ENCODE measurements around the gene ZNF709. TPM values are rescaled to one million over a fixed set of nuclear protein-coding genes. Genes with fewer than 3 reads are reported as not detected.

The ZNF709 gene
- total and polyA plus RNA-seq, 2 of the 13 experiments (the other 11 are each of a cell fraction or from before 2014, with no cell fraction given): 1.5 to 3.9 TPM

DNA sequence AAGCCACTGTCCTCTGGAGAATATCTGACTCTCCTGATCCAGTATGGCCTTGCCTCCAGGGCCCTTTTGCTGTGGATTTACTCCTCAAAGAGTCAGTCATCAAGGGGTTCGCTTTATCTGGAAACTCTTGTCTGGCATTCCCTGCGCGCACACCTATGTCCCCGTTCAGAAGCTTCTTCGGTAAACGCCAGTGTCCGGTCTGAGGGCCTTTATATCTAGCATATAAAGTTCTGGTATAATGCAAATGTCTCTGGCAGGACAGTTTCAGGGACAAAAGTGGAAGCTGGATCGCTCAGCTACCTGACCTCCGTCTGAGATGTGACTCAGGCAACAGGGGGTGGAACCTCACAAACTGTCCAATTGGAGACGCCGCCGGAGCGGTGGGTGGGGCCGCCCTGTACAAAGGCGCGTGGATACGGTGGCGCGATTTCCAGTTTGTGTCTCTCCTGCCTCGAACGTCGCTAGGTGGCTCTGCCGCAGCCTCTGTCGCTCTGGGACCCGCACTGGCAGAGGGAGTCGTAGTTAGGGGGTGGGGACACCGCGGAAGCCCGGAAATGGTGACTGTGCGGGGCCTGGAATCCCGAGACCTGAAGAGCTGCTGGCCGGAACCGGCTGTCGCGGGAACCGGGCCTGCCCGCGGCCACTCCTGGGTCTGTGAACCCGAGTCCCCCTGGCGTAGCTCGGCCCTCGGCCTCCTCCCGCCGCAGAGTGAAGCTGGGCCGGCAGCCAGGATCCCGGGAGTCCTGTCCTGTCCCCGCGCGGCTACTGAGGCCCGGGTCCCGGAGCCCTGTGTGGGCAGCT lies 10.6 kb upstream of the ZNF709 start (continued):
- no peak for TF ChIP-seq SRSF9 (IDR thresholded peaks at IDR 0.05; ENCODE audit: borderline replicate concordance, insufficient read depth, low read depth, low read length, poor library complexity, severe bottlenecking)
- TF ChIP-seq HNRNPL (IDR thresholded peaks at IDR 0.05; ENCODE audit: low read depth, low read length): 0 out of 2 replicates have a peak, but pooled peaks have one; percentile 53
- TF ChIP-seq ZNF562 (CRISPR knock-in tag; IDR thresholded peaks at IDR 0.05; ENCODE audit: borderline replicate concordance): no peak
- peak; percentile 49 for TF ChIP-seq U2AF1 (optimal IDR thresholded peaks at IDR 0.05; ENCODE audit: low read depth, low read length)
- peak; percentile 60 for TF ChIP-seq SP2 (CRISPR knock-in tag; IDR thresholded peaks at IDR 0.05)
- no peak for TF ChIP-seq ZNF326 (CRISPR knock-in tag; IDR thresholded peaks at IDR 0.05; ENCODE audit: borderline replicate concordance)
- no peak; a peak in 1 of 4 replicates for TF ChIP-seq MAFK (conservative IDR thresholded peaks at IDR 0.05 in 1 of 2, IDR thresholded peaks at IDR 0.05 in 1 of 2; ENCODE audit: low read length in 2 of 2)
- TF ChIP-seq SRSF1 (optimal IDR thresholded peaks at IDR 0.05; ENCODE audit: low read depth, low read length): no peak
- TF ChIP-seq FOXP4 (CRISPR knock-in tag; IDR thresholded peaks at IDR 0.05): peak; percentile 51
- TF ChIP-seq MED1 (CRISPR knock-in tag; IDR thresholded peaks at IDR 0.05): peak; percentile 75
- TF ChIP-seq, protein P1, sequence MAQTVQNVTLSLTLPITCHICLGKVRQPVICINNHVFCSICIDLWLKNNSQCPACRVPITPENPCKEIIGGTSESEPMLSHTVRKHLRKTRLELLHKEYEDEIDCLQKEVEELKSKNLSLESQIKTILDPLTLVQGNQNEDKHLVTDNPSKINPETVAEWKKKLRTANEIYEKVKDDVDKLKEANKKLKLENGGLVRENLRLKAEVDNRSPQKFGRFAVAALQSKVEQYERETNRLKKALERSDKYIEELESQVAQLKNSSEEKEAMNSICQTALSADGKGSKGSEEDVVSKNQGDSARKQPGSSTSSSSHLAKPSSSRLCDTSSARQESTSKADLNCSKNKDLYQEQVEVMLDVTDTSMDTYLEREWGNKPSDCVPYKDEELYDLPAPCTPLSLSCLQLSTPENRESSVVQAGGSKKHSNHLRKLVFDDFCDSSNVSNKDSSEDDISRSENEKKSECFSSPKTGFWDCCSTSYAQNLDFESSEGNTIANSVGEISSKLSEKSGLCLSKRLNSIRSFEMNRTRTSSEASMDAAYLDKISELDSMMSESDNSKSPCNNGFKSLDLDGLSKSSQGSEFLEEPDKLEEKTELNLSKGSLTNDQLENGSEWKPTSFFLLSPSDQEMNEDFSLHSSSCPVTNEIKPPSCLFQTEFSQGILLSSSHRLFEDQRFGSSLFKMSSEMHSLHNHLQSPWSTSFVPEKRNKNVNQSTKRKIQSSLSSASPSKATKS (CRISPR knock-in tag; IDR thresholded peaks at IDR 0.05): no peak
- TF ChIP-seq CEBPG (CRISPR knock-in tag; IDR thresholded peaks at IDR 0.05): peak; percentile 49; the same call in 1 of the 2 replicates
- no peak for TF ChIP-seq ZNF570 (CRISPR knock-in tag; IDR thresholded peaks at IDR 0.05; ENCODE audit: borderline replicate concordance)
- no peak for TF ChIP-seq RBM39 (IDR thresholded peaks at IDR 0.05; ENCODE audit: low read depth, low read length, poor library complexity, severe bottlenecking)
- TF ChIP-seq, protein P2, sequence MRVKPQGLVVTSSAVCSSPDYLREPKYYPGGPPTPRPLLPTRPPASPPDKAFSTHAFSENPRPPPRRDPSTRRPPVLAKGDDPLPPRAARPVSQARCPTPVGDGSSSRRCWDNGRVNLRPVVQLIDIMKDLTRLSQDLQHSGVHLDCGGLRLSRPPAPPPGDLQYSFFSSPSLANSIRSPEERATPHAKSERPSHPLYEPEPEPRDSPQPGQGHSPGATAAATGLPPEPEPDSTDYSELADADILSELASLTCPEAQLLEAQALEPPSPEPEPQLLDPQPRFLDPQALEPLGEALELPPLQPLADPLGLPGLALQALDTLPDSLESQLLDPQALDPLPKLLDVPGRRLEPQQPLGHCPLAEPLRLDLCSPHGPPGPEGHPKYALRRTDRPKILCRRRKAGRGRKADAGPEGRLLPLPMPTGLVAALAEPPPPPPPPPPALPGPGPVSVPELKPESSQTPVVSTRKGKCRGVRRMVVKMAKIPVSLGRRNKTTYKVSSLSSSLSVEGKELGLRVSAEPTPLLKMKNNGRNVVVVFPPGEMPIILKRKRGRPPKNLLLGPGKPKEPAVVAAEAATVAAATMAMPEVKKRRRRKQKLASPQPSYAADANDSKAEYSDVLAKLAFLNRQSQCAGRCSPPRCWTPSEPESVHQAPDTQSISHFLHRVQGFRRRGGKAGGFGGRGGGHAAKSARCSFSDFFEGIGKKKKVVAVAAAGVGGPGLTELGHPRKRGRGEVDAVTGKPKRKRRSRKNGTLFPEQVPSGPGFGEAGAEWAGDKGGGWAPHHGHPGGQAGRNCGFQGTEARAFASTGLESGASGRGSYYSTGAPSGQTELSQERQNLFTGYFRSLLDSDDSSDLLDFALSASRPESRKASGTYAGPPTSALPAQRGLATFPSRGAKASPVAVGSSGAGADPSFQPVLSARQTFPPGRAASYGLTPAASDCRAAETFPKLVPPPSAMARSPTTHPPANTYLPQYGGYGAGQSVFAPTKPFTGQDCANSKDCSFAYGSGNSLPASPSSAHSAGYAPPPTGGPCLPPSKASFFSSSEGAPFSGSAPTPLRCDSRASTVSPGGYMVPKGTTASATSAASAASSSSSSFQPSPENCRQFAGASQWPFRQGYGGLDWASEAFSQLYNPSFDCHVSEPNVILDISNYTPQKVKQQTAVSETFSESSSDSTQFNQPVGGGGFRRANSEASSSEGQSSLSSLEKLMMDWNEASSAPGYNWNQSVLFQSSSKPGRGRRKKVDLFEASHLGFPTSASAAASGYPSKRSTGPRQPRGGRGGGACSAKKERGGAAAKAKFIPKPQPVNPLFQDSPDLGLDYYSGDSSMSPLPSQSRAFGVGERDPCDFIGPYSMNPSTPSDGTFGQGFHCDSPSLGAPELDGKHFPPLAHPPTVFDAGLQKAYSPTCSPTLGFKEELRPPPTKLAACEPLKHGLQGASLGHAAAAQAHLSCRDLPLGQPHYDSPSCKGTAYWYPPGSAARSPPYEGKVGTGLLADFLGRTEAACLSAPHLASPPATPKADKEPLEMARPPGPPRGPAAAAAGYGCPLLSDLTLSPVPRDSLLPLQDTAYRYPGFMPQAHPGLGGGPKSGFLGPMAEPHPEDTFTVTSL (CRISPR knock-in tag; IDR thresholded peaks at IDR 0.05; ENCODE audit: borderline replicate concordance): peak; percentile 67; the same call in 1 of the 2 replicates
- TF ChIP-seq, protein P3, sequence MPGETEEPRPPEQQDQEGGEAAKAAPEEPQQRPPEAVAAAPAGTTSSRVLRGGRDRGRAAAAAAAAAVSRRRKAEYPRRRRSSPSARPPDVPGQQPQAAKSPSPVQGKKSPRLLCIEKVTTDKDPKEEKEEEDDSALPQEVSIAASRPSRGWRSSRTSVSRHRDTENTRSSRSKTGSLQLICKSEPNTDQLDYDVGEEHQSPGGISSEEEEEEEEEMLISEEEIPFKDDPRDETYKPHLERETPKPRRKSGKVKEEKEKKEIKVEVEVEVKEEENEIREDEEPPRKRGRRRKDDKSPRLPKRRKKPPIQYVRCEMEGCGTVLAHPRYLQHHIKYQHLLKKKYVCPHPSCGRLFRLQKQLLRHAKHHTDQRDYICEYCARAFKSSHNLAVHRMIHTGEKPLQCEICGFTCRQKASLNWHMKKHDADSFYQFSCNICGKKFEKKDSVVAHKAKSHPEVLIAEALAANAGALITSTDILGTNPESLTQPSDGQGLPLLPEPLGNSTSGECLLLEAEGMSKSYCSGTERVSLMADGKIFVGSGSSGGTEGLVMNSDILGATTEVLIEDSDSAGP (CRISPR knock-in tag; IDR thresholded peaks at IDR 0.05; ENCODE audit: borderline replicate concordance): peak; percentile 82
